ENCODE data around the gene PER1.

Gene PER1

DNA sequence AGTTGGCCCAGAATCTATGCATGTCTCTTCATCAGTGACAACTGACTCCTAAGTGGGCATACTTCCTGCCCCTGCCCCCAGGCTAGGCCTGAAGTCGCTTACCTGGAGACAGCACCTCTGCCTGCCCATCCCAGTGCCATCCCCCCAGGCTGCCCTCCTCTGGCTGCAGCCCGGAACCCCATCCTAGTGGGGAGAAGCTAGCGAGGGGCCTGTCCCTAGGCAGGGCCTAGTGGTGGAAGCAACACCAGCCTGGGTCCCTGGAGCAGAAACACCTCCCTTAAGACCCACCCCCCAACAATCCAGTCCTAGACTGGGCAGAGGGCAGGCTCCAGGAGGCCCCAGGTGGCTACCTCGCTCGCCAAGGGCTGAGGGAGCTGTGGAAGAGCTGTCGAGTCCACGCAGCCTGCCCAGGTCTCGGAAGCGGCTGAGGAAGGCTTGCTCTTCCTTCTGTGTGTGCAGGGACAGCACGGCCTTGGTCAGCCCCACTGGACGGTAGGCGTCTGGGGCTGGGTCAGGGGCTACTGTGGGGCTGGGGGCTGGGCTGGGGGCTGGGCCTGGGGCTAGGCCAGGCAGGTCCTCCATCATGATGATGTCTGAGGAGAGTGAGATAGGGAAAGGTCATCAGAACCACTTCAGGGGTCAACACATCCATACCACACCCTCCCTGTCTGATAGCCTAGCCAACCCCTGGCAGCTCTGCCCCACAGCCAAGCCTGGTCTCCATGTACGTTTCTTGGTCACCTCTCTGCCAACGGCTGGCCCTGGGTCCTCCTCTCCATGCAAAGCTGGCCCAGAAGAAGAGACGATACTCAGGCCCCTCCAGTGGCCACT is 7.6 kb downstream of the PER1 start:
- Histone ChIP-seq H3K4me3 (no peak overlapping the region), H3K27ac (no peak overlapping the region)

- no peak overlapping the region for H3K4me3 ChIP-seq
- H3K27ac ChIP-seq: no peak overlapping the region
Measured at GRCh38 chr17:8143581-8144400, 8.4 kb downstream of the PER1 start.

DNA sequence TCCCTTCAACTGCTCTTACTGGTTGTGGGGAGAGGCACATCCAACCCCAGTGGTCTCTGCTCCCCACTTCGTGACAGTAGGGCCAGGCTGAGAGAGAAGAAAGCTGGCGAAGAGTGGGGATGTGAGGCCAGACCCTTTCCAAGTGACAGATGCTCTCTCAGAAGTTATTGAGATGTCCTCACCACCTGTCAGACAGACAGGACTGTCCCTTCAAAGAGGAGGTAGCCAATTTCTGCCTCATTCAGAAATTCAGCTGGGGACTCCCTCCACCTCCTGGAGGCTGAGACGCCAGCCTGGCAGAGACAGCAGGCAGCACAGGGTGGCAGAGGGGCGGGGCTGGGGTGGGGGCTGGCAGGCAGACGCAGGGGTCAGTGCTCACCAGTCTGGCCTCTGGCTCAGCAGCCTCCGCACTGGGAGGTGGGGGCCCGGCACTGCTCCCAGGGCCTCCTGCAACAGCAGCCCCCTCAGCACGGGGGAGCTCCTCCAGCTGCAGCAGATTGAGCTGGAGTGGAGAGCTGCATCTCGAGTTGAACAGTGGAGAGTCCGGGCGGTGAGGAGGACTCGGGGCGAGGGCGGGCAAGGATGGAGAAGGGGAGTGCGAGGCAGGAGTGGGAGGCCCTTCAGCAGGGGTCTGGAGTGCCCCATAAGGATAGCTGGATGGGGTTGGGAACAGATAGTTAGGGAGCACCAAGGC is 9.2 kb downstream of the PER1 start:
- Histone ChIP-seq H3K27ac (no peak overlapping the region), H3K4me3 (no peak overlapping the region)

DNA sequence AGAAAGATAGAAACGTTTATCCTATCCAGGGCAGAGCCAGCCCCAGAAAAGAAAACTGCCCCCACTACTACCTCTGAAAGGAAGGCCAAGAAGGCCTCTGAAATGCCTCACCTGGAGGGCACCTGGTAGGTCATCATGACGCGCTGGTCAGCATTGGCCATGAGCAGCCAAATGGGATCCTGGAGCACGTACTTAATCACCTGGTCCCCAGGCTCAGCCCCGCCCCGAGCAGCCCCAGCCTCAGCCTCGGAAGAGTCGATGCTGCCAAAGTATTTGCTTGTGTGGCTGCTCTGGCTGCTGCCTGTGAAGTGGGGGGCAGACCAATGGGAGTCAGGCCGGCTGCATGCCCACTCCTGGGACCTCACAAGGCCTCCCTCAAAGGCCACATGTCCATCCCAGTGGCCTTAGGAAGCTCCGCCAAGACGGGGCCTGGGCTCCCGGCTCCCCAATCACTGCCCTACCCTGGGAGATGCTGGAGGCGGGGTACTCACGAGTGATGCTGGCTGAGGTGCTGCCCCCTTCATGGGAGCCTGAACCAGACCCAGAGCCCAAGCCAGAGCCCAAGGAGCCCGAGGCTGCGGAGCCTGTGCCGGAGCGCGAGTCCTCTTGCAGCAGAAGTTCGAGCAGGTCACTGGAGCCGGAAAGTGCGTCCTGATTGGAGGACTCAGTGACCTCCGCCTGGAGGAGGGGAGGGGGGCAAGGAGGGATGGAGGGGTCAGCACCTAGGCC is 9.9 kb downstream of the PER1 start:
- Histone ChIP-seq H3K4me3 (no peak overlapping the region), H3K27ac (no peak overlapping the region)

DNA sequence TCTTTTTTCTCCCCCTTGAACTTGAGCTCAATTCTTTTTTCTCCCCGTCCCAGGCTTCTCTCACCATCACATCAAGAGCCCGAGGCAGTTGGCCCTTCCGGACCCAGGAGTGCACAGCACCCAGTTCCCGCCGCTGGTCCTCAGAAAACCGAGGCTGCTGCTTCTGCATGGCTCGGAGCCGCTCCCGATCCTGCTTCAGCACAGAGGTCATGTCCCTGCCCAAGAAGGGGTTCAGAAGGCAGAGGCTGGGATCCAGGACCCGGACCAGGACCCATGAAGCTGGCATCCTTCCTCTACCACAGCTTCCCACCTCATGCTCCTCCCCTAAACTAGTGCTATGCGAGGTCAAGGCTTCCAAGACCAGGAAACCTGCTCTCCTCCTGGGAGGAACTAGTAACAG is 10.5 kb downstream of the PER1 start:
- Histone ChIP-seq H3K4me3 (no peak overlapping the region), H3K27ac (no peak overlapping the region)

- Histone ChIP-seq H3K4me3 (no peak overlapping the region), H3K27ac (no peak overlapping the region)
Measured at GRCh38 chr17:8141045-8141444, 11.2 kb downstream of the PER1 start.

DNA sequence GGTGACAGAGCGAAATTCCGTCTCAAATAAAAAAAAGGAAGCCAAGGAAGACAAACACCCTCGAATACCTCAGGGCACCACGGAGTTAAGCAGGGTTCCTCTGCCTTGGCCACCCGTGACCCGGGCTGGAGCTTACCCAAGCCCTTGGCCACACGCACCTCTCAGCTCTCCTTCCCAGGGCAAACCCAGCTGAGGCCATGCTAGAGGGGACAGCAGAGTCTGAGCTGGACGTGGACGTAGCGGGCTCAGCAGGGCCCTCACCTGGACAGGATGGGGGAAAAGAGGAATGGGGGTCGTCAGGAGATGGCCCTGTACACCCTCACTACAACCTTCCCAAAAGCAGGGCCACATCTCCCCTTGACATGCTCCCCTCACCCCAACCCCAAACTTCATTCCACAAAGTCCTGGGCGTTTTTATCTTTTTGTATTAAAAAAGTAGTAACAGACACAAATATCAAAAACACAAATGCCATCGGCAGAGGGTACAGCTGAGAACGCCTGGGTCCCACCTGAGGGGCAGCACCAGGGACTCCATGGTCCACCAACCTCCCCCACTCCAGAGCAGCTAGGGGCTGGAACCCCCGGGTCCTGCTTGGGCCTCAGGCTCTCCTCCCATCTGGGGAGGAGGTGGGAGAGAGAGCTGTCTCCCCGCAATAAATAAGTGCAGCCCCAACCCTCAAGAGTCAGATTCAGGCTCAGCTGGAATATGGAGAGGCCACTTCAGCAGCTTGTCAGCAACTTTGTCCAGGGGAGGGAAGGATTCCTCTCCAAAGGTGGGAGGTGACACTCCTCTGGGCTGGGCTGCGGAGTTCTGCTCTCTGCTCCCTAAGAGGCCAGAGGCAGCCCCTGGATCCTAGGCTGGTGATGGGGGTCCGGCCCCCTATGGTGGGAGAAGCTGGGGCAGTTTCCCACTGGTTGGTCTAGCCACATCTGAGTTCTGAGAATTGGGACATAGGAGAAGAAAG is 11.9 kb downstream of the PER1 start:
- Histone ChIP-seq H3K4me3 (no peak overlapping the region), H3K27ac (peak overlapping the region in 2 of 21 experiments; percentile 13 to 43)

DNA sequence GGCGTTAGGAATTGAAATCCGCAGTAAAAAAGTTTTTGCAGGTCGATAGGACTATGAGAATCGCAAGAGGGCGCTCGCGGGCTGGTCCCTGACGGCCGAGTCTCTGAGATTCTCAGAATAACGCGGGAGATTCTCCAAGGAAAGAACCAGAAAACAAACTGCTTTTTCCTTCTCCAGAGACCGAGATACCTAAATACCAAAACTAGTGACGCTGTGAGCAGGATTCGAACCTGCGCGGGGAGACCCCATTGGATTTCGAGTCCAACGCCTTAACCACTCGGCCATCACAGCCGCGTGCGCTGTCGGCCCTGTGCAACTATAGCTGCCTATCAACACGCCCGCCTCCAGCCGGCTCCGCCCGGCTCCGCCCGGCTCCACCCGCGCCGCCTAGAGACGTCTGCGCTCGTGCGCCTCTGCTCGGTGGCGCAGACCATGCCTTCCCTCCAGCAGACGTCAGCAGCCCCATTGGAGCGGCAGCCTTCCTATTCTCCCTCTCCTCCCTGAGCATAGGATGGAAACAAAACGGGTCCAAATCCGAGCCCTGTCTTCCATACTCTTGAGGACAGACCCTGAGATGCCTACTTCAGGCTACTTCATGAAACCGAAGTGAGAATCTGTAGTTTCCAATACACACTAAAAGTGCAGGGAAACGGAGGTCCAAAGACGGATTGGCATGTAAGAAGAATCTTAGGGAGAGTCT is 13.4 kb downstream of the PER1 start:
- peak overlapping the region in 19 of 21 experiments; percentile 18 to 77 (median 60) for H3K27ac ChIP-seq
- H3K4me3 ChIP-seq: peak overlapping the region in 6 of 7 experiments; percentile 15 to 39 (median 28)

GRCh38 chr17:8138374-8138671 is 13.9 kb downstream of the PER1 start:
- Histone ChIP-seq H3K27ac (peak overlapping the region in 13 of 21 experiments; percentile 19 to 76 (median 60)), H3K4me3 (peak overlapping the region in 6 of 7 experiments; percentile 15 to 39 (median 22))

DNA sequence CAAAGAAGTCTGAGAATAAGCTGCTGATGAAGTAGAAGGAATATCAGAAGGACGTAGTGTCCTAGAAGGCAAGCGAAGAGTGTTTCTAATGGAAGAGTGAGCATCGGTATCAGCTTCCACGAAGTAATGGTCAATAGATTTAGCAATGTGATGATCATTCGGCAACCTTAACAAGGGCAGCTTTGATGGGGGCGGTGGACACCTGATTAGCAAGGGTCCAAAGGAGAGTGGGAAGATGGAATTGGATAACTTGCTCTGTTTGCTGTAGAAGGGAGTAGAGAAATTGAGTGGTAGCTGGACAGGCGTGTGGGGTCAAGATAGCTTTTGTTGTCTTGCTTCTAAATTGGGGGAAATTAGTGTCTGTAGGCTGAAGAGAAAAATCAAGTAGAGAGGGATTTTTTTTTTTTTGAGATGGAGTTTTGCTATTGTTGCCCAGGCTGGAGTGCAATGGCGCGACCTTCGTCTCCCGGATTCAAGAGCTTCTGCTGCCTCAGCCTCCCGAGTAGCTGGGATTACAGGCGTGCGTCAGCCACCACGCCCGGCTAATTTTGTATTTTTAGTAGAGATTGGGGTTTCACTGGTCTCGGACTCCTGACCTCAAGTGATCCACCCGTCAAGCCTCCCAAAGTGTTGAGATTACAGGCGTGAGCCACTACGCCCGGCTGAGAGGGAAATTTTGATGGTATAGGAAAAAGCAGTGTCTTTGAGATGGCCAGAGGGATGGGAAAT is 14.4 kb downstream of the PER1 start:
- Histone ChIP-seq H3K4me3 (peak overlapping the region in 5 of 7 experiments; percentile 17 to 39 (median 28)), H3K27ac (peak overlapping the region in 9 of 21 experiments; percentile 21 to 76 (median 63))

- Histone ChIP-seq H3K4me3 (no peak overlapping the region), H3K27ac (no peak overlapping the region)
Measured at GRCh38 chr17:8133941-8134340, 18.3 kb downstream of the PER1 start.

- Histone ChIP-seq H3K27ac (no peak overlapping the region), H3K4me3 (no peak overlapping the region)
Measured at GRCh38 chr17:8133399-8133798, 18.8 kb downstream of the PER1 start.

GRCh38 chr17:8131844-8132441 is 20.3 kb downstream of the PER1 start:
- no peak overlapping the region for H3K27ac ChIP-seq
- no peak overlapping the region for H3K4me3 ChIP-seq

DNA sequence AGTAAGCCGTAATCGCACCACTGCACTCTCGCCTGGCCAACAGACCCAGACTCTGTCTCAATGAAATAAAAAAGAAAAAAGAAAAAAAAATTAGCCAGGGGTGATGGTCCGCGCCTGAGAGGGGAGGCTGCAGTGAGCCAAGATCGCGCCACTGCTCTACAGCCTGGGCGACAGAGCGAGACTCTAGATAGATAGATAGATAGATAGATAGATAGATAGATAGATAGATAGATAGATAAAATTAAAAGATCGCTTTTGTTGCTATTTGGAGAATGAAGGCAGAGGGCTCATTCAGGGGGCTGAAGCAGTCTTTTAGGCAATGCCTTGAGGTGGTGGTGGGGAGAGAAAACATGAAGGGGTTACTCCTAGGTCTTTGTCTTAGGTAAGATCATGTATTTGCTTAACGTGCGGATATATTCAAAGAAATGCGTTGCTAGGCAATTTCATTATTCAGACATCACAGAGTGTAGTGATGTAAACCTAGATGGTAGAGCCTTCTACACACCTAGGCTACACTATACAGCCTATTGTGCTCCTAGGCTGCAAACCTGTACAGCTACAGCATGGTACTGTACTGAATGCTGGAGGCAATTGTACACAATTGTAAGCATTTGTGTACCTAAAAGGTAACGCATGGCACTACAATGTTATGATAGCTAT is 23.9 kb downstream of the PER1 start:
- no peak overlapping the region for H3K4me3 ChIP-seq
- no peak overlapping the region for H3K27ac ChIP-seq

GRCh38 chr17:8126491-8127066 is 25.6 kb downstream of the PER1 start:
- H3K27ac ChIP-seq: peak overlapping the region in 9 of 21 experiments; percentile 5 to 66 (median 26)

DNA sequence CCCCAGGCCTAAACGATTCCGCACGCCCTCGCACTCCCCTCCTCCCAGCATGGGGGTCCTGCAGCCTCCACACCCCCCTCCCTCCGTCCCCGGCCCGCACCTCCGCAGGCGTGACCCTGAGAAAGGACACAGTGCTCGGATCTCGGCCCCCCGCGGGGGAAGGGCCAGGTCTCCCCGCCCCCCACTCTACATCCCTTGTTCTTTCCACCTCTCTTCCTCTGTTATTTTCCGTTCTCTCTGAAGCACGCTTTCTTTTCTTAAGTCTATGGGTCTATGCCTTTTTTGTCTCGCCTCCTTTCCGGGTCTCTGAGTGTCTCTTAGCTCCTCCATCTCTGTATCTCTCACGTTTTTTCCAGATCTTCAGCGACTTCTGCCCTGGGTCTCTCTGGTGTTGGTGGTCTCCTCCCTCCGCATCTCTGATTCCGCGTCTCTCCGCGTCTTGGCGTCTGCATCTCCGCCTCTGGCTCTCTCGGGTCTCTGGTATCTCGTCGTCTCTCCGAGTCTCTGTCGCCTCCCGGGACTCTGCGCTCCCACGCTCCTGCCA is 26.2 kb downstream of the PER1 start:
- Histone ChIP-seq H3K27ac (peak overlapping the region in 7 of 21 experiments; percentile 6 to 66 (median 37)), H3K4me3 (peak overlapping the region; percentile 41 to 65 (median 50))

More at GRCh38 chr17:8126491-8127066, 25.6 kb downstream of the PER1 start:
- H3K4me3 ChIP-seq: peak overlapping the region; percentile 41 to 65 (median 50)

Data from skin epidermis (tissue), 12 donors.